G401 (cell line): ENCODE data around the gene UTRN. TPM values are rescaled to one million over a fixed set of nuclear protein-coding genes. Genes with fewer than 3 reads are reported as not detected.

Source experiments
- DNase-seq: peaks from one replicate; pipeline ENCODE4 v3.0.0-alpha.2; 2015; ENCODE audit warnings: low spot score
- in situ Hi-C: cut with HindIII; loops from 2 replicates; pipeline ENCODE4 v1.10.0; 2016; ENCODE audit warnings: low sequenced_read_pairs, mixed read lengths
- total RNA-seq: library from RNA; depleted of rRNA; stranded (reverse); fragments of >200 nt; shearing (Covaris generic); gene quantifications from 2 replicates; pipeline ENCODE4 v1.2.3, GENCODE V29; 2014; rRNA removed

The UTRN gene
- not detected in 2 replicates for total RNA-seq

DNA sequence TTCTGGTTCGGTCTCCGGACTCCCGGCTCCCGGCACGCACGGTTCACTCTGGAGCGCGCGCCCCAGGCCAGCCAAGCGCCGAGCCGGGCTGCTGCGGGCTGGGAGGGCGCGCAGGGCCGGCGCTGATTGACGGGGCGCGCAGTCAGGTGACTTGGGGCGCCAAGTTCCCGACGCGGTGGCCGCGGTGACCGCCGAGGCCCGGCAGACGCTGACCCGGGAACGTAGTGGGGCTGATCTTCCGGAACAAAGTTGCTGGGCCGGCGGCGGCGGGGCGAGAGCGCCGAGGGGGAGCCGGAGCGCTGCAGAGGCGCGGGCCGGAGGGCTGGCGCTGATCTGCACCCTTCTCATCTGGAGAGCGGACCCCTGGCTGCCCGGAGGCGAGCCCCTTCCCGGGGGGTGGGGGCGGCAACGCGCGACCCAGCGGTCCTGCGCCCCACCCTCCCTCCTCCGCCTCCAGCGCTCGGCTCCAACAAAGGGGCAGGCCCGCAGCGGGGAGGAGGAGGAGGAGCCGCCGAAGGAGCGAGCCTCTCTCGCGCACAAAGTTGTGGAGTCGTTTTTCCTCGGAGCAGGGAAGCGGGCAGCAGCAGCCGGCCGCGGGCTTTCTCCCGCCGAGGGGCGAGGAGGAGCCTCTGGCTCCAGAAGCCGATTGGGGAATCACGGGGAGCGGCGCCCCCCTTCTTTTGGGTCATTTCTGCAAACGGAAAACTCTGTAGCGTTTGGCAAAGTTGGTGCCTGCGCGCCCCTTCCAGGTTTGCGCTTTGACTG, at the start of gene UTRN:
TSS of gene UTRN (plus strand) at position 553 of the 765 bp plus-strand sequence. CDS start 6,494 bp downstream, outside the sequence.
- in situ Hi-C loops, result no loop called here
- DNase-seq, result no peak

DNA sequence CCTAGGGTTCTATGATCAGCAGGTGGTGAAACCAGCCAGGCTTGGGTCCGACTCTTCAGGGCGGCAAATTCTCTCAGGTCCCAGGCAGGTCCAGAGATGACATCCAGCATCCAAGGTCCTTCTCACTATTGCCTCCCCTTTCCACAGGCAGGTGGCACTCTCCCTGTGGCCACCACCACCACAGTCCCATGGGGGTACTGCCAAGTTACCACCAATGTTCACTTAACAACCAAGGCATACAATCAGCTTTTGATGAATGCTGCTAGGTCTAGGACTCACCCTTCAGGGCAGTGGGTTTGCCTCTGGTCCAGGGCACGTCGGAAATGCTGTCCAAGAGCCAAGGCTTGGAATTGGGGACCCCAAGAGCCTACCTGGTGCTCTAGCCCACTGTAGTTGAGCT, 40.4 kb upstream of the UTRN start:
- in situ Hi-C loops, result no loop called here
- no peak for DNase-seq

DNA sequence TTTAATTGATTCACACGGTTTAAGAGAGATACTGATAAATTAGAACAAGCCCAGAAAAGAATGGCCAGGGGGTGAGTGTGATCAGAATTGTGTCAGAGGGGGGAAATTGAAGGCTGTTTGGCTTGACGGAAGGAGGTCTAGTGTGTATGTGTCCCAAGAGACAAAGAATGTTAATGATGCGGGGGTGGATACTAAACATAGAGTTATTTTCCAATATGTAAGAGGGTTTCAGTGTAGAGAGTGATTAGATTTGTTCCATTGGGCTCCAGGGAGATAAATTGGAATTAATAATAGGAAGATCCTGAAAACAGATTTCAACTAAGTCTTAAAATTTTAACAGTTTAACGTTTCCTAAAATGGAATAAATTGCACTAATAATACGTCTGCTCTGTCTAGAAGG, 38.1 kb upstream of the UTRN start:
- in situ Hi-C loops, result no loop called here

DNA sequence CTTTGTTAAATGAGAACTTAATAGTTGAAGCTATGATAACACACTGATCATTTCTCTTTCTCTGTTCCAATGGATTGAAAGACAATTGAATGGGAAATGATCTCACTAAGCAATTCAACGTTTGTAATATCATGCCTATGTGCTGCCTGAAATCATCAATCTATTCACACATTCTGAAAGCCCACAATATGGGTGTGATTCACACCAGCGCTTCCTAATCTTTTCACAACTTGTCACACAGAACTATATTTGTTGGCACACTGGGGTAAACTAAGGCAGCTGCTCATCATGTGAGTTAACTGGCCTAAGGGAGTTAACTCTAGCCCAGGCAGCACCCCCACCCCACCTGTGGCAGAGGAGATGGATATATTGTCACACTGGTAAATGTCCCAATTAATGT, 37.1 kb upstream of the UTRN start:
- DNase-seq, result no peak
- in situ Hi-C loops, result no loop called here

More for the DNA sequence above, 38.1 kb upstream of the UTRN start:
- DNase-seq, result no peak

DNA sequence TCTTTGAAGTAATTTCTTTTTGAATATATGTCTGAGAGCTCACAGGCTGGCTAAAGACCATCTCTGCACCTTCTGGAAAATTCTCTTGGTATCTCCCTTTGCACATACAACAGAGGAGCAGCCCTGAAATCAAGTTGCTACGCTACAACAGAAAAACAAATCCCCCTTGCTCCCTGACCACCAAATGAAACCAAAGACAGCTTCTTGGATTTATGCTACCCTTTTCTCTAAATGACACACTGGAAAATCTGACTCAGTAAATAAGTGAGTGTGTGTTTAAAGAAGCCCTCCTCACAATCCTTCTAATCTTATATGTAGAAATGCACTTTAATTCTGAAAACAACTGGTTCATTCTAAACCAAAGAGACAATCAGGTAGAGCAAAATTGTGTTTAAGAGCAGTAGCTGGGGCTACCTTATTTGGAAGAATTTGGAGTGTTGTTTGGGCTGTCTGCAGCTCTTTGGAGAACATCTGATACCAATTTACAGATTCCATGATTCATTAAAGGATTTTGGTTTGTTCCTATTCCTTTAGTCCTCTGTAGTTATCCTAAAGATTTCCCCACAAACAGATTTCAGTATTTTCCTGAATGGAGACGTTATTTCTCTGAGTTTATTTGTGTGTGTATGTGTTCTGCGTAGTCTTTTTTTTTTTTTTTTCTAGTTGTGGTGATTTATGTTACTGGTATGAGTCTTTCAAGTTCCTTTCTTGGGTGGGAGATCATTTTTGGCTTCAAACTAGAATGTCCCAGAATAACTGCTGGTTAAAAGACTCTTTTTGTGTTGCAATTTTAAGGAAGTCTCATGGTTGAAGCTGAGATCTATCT, 36.4 kb upstream of the UTRN start:
- DNase-seq, result no peak
- in situ Hi-C loops, result no loop called here

DNA sequence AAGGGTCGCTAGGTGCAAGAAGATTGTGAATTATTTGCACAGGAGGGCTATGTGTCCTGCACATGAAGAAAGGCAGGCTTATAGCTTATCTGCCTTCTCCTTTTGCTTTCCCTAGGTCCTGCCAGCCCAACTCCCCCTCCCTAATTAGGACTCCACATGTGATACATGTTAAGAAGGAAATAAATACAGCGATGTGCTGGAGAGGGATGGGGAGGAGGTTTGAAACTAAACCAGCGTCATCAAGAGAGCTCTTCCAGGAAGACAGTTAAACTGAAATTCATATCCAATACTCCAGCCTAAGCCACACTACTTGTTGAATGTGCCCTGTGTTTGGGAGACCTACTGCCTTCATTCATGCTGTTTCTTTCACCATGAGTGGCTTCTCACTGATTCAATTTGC, 34.9 kb upstream of the UTRN start:
- in situ Hi-C loops, result no loop called here
- no peak for DNase-seq

DNA sequence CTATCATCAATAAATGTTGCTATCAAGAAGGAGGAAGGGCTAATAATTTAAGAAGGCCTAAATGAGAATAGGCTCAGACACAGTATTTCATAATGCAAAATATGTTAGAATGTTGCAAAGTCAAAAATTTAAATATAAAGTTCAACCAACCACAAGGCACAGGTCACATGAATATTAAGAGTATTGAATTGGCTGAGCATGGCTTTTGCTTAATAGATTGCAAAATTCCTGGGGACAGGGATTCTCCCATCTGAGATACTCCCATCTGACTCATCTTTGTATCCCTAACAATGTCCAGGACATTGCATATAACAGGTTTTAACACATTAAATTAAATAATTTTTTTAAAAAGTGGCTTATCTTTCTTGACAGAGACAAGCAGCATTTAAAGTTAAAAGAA, 32.9 kb upstream of the UTRN start:
- in situ Hi-C loops, result no loop called here
- no peak for DNase-seq

DNA sequence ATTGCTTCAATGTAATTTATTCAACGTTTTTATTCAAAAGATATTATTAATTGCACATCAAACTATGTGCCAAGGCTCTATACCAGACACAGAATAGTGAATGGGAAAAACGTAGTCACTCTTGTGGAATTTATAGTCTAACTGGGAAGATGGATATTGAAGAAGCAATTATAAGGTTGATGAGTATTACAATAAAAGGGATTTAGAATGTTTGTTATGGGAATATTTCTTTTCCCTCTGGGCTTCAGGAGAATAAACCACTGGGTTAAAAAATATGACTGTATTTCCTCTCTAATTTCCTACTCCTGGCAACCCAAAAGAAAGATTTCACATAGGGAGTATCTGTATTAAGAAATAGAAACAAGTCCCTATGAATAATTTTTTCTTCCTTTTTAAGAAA, 25.1 kb upstream of the UTRN start:
- in situ Hi-C loops, result no loop called here
- no peak for DNase-seq

DNA sequence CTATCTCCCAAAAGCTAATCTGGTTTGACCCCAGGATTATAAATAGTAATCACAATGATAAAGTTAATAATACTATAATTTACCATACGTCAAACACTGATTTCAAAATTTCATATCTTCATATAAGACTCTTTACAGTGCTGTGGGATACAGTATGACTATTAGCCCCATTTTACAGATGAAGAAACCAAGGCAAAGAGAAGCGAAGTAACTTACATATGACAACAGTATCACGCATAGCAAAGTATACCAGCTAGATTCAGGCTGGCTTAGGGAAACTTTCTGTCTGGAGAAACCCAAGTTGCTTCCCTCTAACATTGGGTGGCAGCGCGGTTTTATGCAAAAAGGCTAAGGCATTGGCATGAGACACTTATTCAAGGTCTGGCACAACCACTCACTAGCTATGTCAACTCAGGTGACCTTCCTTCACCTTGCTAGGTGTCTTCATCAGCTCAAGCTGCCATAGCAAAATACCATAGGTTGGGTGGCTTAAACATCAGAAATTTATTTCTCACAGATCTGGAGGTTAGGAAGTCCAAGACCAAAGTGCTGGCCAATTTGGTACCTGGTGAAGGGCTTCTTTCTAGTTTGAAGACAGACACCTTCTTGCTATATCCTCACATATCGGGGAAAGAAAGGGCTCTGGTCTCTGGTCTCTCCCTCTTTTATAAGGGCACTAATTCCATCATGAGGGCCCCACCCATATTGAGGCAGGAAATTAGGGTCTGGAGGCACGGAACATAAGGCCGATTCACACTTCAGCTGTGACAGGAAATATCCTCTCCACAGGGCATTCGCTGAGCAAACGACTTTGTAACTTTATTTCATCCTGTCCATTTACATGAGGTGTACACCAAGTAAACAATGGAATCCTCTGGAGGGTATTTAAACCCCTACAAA, 22.4 kb upstream of the UTRN start:
- no peak for DNase-seq
- in situ Hi-C loops, result no loop called here

DNA sequence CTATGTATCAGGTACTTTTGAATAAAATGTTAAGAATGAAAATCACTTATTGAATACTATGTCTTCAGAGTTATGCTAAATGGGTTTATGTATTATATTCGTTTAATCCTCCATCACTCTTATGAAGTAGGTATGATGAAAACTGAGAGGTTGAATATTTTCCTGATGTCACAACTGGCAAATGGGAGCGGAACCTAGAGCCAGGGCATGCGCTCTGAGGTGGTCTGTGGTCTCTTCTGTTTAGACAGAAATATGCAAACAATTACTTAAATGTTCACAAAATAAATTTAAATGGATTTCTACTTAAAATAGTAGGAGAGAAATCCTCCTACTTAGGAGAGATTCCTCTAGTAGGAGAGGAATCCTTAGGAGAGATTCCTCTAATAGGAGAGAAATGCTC, 21.3 kb upstream of the UTRN start:
- in situ Hi-C loops, result no loop called here
- DNase-seq, result no peak

DNA sequence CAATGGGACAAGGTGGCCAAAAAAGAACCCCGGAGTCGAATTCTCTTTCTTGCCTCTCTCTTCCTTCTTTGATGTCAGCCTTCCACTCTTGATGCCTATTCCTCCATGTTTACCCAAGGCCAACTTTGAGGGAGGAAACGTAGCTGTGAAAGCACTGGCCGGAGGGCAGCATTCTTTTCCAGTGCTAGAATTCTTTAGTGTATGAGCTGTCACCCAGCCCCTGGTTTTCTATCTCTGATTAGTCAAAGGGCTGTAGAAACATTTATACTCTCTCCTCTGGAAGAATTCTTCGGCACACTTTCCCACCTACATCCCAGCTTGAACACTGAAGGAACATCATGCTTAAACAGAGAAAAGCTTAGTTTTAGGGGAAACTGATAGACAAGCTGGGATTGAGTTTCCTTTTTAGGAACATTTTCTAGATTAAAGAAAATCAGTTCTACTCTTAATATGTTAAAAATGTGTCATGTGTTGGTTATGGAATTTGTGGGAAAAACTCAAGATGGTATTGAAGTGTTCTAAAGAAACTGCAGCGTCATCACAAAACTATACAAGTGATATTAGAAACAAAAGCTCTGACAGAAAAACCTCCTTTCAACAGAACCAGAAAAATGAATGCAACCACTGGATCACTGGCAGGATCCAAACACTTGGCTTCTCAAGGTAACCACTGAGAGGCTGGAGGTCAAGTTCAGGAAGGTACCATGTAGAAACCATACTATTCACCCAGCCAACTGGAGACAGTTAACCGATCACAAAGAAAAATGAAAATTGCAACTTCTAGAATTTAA, 20.7 kb upstream of the UTRN start:
- no peak for DNase-seq
- in situ Hi-C loops, result no loop called here

DNA sequence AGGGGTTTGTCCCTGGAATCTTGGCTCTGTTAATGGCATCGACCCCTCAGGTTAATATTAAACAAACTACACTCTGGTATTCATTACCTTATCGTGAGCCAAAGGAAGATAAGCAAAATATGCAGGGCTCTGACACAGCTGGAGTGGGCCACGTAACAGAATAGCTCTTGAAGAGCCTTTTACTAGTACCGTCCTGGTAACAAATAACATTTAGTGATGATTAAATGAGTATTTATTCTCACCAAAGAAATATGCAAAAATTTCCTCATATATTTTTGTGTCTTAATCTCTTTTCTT, 20.1 kb upstream of the UTRN start:
- in situ Hi-C loops, result no loop called here
- no peak for DNase-seq

DNA sequence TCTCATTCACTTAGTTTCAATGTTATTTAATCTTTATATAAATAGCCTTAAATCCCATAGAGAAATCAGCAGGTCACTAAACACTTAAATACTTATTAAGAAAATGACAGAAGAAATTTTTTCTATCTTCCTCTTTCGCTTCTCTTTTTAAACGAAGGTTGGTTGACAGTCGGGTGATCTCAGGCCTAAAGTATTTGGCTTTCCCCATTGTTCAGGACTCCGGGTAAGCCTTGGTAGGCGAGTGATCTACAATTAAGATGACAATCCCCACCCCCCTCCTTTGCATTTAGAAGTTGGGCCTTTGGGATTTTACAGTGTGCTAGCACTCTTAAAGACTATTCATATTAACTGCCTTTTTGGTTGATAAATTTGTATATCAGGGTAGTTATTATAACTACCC, 19.7 kb upstream of the UTRN start:
- DNase-seq, result no peak
- in situ Hi-C loops, result no loop called here

DNA sequence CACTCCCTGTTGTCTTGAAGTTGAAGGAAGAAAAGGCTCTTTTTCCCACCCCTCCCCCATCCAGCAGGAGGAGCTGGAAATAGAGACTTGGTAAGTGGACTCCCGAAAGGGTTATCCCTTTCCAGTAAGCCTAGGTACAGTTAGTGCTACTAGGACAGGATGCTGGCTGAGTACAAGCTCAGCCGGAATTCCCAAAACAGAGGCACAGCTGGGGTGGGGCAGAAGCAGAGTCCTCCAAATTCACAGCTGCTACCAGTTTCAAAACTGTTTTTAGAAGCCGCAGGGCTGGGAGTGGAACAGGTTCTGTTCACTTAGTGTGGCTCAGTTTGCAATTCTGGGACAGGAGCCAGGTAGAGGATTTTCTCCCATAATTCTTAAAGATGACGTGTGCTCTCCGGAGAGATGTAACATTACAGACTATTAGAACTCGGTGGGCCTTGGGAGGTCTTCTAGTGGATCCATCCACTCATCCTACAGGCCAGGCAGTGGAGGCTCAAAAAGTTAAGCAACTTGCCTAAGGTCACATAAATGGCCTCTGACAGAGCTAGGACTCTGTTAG, 19.0 kb upstream of the UTRN start:
- in situ Hi-C loops, result no loop called here
- no peak for DNase-seq

DNA sequence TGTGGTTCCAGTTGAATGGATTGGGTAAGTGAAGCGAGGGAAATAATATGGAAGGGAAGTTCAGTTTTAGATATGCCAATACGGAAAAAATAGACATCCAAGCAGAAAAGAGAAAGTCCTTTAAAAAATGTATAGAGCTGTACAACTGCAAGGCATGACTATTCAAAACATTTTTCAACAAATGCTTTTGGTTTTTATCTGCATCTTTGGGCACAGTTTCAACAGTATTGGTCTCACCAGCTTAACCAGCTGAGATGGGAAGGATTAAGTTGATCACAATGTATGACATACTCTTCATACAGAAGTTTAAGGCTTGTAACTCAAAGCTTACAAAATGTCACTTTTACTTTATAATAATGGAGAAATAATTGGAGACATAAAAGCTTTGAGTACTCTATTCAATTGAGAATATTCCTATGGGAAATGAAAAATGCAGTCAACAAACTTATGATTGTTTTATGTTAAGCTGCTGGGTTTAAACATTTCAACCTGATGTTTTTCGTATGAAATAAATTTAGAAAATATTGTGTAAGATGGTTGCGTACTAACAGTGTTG, 16.3 kb upstream of the UTRN start:
- DNase-seq, result no peak
- in situ Hi-C loops, result no loop called here

DNA sequence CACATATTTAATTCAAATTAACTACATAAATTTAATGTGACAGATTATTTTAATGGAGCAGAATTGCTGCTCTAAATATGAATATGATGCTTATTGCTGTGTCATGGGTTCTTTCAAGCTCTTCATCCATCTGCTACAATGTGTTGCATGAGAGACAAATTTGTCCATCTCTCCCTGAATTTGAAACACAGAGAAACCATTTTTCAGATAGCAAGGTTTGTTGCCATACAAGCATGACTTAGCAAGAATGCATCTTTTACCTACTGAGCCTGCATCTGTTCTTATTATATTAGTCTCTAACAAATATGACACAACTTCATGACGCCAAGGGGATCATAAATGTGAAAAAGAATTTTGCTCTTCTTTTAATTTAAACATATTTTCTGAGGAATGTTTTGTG, 8.0 kb upstream of the UTRN start:
- no peak for DNase-seq
- in situ Hi-C loops, result no loop called here

DNA sequence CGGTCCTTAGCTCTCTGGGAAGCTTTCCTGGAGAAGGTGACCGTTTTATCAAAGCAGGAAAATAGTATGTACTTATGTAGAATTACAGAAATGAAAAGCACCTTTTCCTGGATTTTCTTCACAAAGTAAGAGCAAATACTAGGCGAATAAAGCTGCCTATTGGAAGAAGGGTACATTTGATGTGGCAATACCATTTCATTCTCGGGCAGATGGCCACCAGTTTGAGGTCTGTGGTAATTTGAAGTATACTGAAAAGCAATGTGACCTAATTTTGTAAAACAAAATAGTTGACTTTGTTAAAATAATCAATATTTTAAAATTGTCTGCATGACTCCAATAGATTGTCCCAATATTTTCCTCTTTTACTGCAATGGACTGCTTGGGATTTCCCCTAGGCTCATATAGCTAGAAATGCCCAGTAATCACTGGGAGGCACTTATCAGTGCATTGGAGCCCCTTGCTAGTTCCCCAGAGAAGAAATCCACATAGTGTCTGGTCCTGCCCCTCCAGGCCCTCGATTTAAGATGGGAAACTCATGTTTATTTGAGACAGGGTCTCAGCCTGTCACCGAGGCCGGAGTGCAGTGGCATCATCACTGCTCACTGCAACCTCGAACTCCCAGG, 7.4 kb upstream of the UTRN start:
- no peak for DNase-seq
- in situ Hi-C loops, result no loop called here

DNA sequence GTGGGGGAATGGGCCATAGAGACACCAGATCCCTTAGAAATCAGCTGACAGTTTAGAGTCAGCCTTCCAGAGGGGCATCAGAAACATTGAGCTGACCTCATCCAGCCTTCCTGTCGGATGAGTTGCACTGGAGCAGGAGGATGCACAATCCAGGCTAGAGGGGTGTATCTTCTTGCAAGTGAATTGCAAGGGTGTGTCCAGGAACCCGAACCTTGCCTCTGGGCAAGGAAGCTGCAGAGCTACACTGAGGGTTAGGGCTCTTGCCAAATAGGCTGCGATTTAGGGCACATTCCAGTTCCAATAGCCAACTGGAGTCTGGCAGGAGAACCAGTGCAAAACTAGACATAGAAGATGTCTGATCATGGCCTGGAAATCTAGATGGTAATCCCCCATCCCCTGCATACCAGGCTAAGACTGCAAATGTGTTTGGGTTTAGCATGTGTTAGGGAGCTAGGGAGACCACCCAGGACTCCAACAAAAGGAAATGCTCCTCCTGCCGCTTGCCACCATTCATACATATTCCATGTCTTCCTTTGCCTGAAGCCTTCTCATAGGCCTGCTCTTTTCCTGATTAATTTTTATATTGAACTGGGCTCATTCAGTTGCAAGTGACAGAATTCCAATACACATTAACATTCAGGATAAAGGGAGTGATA, 6.3 kb upstream of the UTRN start:
- in situ Hi-C loops, result no loop called here
- DNase-seq, result no peak
